Caco-2 (cell line): ENCODE measurements around the gene TMEM186. TPM values are rescaled to one million over a fixed set of nuclear protein-coding genes. Genes with fewer than 3 reads are reported as not detected.
"Not testable (repeated sequence)": the region's sequence is repeated elsewhere in the genome, so short reads cannot be mapped to it uniquely, and the experiment has no call there.

ENCODE experiments used
- BruUV-seq: library from RNA; stranded (reverse); fragments of 400-500 nt; replicated peaks from 2 replicates; lab custom pipeline; 2021; lab: Mats Ljungman, UMichigan
- CTCF ChIA-PET: fragments of 300-600 bp; sonication (Branson Sonifier 250); formaldehyde crosslinking; loops from one replicate; lab custom pipeline; 2022; ENCODE audit warnings: antibody characterized with exemption; lab: Charles Lee
- POLR2A ChIA-PET: fragments of 300-600 bp; sonication (Branson Sonifier 250); formaldehyde crosslinking; loops from one replicate; lab custom pipeline; 2022; ENCODE audit warnings: antibody characterized with exemption; lab: Charles Lee
- DNase-seq, 2 experiments: peaks; one replicate each; pipeline versions ENCODE4 v3.0.0 to v3.0.0-alpha.2; 2020 to 2022
- H3K27me3 ChIP-seq: replicated peaks from 2 replicates; pipeline ENCODE4 v1.6.0; 2011; ENCODE audit warnings: low read length; ENCODE audit not compliant: control insufficient read depth, insufficient read depth
- H3K36me3 ChIP-seq: 2 replicates; pipeline ENCODE4 v1.5.1; 2011; ENCODE audit warnings: low read length; ENCODE audit not compliant: control insufficient read depth, insufficient read depth
- H3K4me1 ChIP-seq: fragments of 250-450 bp; sonication (Bioruptor Pico); 2 replicates; pipeline ENCODE4 v1.5.1; 2020; ENCODE audit warnings: mild to moderate bottlenecking
- H3K4me3 ChIP-seq: 2 replicates; pipeline ENCODE4 v1.5.1; 2011; ENCODE audit warnings: low read depth, mild to moderate bottlenecking, control low read depth, low read length
- H3K9me3 ChIP-seq: fragments of 250-450 bp; sonication (Bioruptor Pico); 2 replicates; pipeline ENCODE4 v1.5.1; 2020; ENCODE audit warnings: mild to moderate bottlenecking, moderate library complexity
- H3K27ac Mint-ChIP-seq: one replicate; pipeline ENCODE4 v1.8.0; 2022; ENCODE audit warnings: mixed read lengths; ENCODE audit not compliant: unreplicated experiment
- H3K27me3 Mint-ChIP-seq: one replicate; pipeline ENCODE4 v1.8.0; 2022; ENCODE audit warnings: mixed read lengths; ENCODE audit not compliant: insufficient read depth, unreplicated experiment
- H3K36me3 Mint-ChIP-seq: one replicate; pipeline ENCODE4 v1.8.0; 2022; ENCODE audit warnings: mild to moderate bottlenecking, mixed read lengths; ENCODE audit not compliant: insufficient read depth, unreplicated experiment
- H3K4me1 Mint-ChIP-seq: one replicate; pipeline ENCODE4 v1.8.0; 2022; ENCODE audit warnings: low read depth, mixed read lengths; ENCODE audit not compliant: unreplicated experiment
- H3K4me3 Mint-ChIP-seq: one replicate; pipeline ENCODE4 v1.8.0; 2022; ENCODE audit warnings: mild to moderate bottlenecking, moderate library complexity, mixed read lengths; ENCODE audit not compliant: unreplicated experiment
- H3K9me3 Mint-ChIP-seq: one replicate; pipeline ENCODE4 v1.8.0; 2022; ENCODE audit warnings: mixed read lengths; ENCODE audit not compliant: unreplicated experiment
- CTCF ChIP-seq, 2 experiments: fragments of 200-600 bp in 1 of 2; IDR thresholded peaks; 1 replicate in 1 of 2; 2 replicates in 1 of 2; pipeline versions ENCODE4 v1.5.1 to v1.8.0; 2011 to 2022; ENCODE audit warnings: antibody characterized with exemption in 1 of 2, control low read depth in 1 of 2, inconsistent platforms in 1 of 2, low read depth in 1 of 2, low read length in 1 of 2, mild to moderate bottlenecking in 1 of 2, moderate library complexity in 1 of 2; ENCODE audit not compliant: insufficient read depth in 1 of 2, severe bottlenecking in 1 of 2, unreplicated experiment in 1 of 2
- intact Hi-C: fragments of 100-400 bp; cut with micrococcal nuclease; formaldehyde crosslinking; loops from one replicate; pipeline ENCODE4 v1.10.0; 2022; ENCODE audit not compliant: unreplicated experiment
- total RNA-seq: library from RNA; stranded (reverse); gene quantifications from 2 replicates; pipeline ENCODE4 v1.2.3, GENCODE V29; 2022

The TMEM186 gene
- total RNA-seq, 1 experiment from 2014 or later: 11.9 TPM

DNA sequence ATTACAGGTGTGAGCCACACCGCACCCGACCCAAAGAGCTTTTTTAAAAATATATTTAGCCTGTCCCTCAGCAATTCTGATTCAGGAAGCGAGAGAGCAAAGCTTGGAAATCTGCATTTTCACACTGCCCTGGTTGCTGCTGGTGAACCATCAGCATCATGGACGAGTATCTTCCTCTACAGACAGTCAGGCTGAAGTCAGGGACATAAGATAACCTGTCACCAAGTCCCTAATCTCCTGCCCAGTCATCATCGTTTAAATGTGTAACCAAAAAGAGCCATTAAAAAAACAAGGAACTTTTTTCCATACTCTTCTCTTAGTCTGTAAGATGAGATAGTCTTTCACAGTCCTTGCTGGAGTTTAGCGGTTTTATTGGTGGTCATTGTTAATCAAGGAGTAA lies 6.9 kb upstream of the TMEM186 start:
- Mint-ChIP-seq H3K4me1 (no peaks in the 10 kb centered on the region), H3K36me3 (peaks cover 83% of the 10 kb centered on the region), H3K27me3 (no peaks in the 10 kb centered on the region), H3K27ac (no peak overlapping the region), H3K9me3 (no peaks in the 10 kb centered on the region), H3K4me3 (no peak overlapping the region)
- Histone ChIP-seq H3K9me3 (no peaks in the 10 kb centered on the region), H3K4me1 (no peaks in the 10 kb centered on the region), H3K36me3 (peaks cover 2% of the 10 kb centered on the region; the same call in 1 of the 2 replicates), H3K27me3 (no peaks in the 10 kb centered on the region), H3K4me3 (no peak overlapping the region)
- no peak for TF ChIP-seq CTCF (IDR thresholded peaks at IDR 0.05; ENCODE audit: insufficient read depth in 1 of 2, low read depth in 1 of 2, low read length in 1 of 2, severe bottlenecking in 1 of 2, unreplicated experiment in 1 of 2)
- POLR2A ChIA-PET: no interaction called here
- intact Hi-C loops: no loop called here
- BruUV-seq: no TSS peak
- CTCF ChIA-PET: no interaction called here
- no peak for DNase-seq

DNA sequence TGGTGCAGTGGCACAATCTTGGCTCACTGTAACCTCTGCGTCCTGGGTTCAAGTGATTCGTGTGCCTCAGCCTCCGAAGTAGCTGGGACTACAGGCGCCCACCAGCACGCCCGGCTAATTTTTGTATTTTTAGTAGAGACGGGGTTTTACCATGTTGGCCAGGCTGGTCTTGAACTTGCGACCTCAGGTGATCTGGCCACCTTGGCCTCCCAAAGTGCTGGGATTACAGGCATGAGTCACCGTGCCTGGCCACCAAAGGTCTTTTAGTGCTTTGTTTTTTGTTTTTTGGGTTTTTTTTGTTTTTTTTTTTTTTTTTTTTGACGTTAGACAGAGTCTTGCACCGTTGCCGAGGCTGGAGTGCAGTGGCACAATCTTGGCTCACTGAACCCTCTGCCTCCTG lies 6.3 kb upstream of the TMEM186 start:
- H3K36me3 Mint-ChIP-seq: peaks cover 80% of the 10 kb centered on the region
- intact Hi-C loops, H3K27ac Mint-ChIP-seq: not testable (repeated sequence)

GRCh38 chr16:8801701-8802100 lies 4.3 kb upstream of the TMEM186 start:
- CTCF ChIA-PET: no interaction called here
- Mint-ChIP-seq H3K27me3 (no peaks in the 10 kb centered on the region), H3K9me3 (no peaks in the 10 kb centered on the region), H3K4me3 (no peak overlapping the region), H3K4me1 (peaks cover 7% of the 10 kb centered on the region), H3K36me3 (peaks cover 68% of the 10 kb centered on the region), H3K27ac (no peak overlapping the region)
- BruUV-seq: no TSS peak
- peaks cover 2% of the 10 kb centered on the region; the same call in 1 of the 2 replicates for H3K36me3 ChIP-seq
- TF ChIP-seq CTCF (IDR thresholded peaks at IDR 0.05; ENCODE audit: insufficient read depth in 1 of 2, low read depth in 1 of 2, low read length in 1 of 2, severe bottlenecking in 1 of 2, unreplicated experiment in 1 of 2): no peak
- DNase-seq: no peak
- no peaks in the 10 kb centered on the region for H3K27me3 ChIP-seq
- no peaks in the 10 kb centered on the region for H3K9me3 ChIP-seq
- intact Hi-C loops: no loop called here
- H3K4me3 ChIP-seq: no peak overlapping the region
- no peaks in the 10 kb centered on the region; the same call in 1 of the 2 replicates for H3K4me1 ChIP-seq
- POLR2A ChIA-PET: interaction anchor here (0.5 kb wide), 1 partner anchor 77 kb away, joined by 4 read pairs; no protein-coding TSS in a partner anchor

More for the DNA sequence above, 6.3 kb upstream of the TMEM186 start:
- not testable (repeated sequence) for H3K4me1 ChIP-seq, H3K4me3 ChIP-seq, H3K9me3 ChIP-seq, H3K36me3 ChIP-seq, DNase-seq, H3K9me3 Mint-ChIP-seq, H3K4me1 Mint-ChIP-seq, H3K27me3 Mint-ChIP-seq, H3K4me3 Mint-ChIP-seq, H3K27me3 ChIP-seq, BruUV-seq
- ChIA-PET POLR2A (interaction anchor here (0.5 to 0.6 kb wide), 2 partner anchors 18 to 1940 kb away, joined by 3 to 4 read pairs; partner anchors contain the start of gene NUBP1), CTCF (interaction anchor here (0.6 kb wide), 1 partner anchor 245 kb away, joined by 5 read pairs; no protein-coding TSS in a partner anchor)
